ENCODE results near the gene CDK16. TPM values are rescaled to one million over a fixed set of nuclear protein-coding genes. Genes with fewer than 3 reads are reported as not detected.

The CDK16 gene
- total RNA-seq, 2 donors from 2014 or later, result 167 to 245 TPM

DNA sequence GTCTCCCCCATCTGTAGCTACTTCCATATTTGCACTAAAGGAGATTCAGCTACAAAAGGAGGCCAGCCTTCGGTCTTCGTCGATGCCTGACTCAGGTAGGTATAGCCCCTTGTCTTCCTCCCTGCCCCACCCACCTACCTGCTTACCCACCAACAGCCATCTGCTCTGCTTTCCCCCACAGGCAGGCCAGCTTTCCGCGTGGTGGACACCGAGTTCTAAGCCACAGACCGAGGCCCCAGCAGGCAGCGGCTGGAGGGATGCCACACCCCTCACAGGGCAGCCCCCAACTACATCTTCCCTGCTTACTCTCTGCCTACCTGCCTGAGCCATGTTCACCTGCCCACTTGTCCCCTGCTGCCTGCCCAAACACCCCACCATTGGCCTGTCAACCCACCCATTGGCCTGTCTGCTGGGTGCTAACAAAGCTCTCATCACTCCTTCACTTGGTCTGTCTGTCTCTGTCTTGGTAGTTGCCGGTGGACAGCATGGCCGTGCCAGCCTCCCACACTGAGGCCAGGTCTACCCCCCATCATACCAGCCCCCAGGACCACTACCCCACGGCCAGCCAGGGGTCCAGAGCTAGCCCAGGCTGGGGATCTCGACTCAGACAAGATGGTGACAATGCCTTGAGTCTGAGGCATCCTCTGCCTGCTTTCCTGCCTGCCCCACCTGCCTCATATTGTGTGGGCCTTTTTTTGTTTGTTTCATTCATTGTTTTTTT, 10.2 kb downstream of the CDK16 start:
- no peaks in the 10 kb centered on the region for H3K9me3 Mint-ChIP-seq
- Histone ChIP-seq H3K9ac (ENCODE audit: extremely low read depth, low read length, poor library complexity, severe bottlenecking) (no peak overlapping the region), H3K27ac (ENCODE audit: low read depth, low read length) (no peak overlapping the region), H3K9me3 (ENCODE audit: control insufficient read depth, low read length) (no peaks in the 10 kb centered on the region), H3K27me3 (ENCODE audit: control insufficient read depth, insufficient read depth, low read length, poor library complexity, severe bottlenecking) (no peaks in the 10 kb centered on the region), H3K36me3 (ENCODE audit: control insufficient read depth, insufficient read depth, low read length) (peaks cover 39% of the 10 kb centered on the region), H3K4me3 (ENCODE audit: low read length) (no peak overlapping the region), H3K4me1 (ENCODE audit: control insufficient read depth, insufficient read depth, low read length) (no peaks in the 10 kb centered on the region)
- no peak overlapping the region for H3K4me3 Mint-ChIP-seq
- H3K27ac Mint-ChIP-seq, result no peak overlapping the region
- H3K4me1 Mint-ChIP-seq, result no peaks in the 10 kb centered on the region
- no peaks in the 10 kb centered on the region for H3K27me3 Mint-ChIP-seq (ENCODE audit: insufficient read depth)
- 99% methylated on average over 12 of the region's 12 CpGs; no CpG with 5 or more reads in 1 of the 2 experiments for WGBS, 2 experiments (ENCODE audit: insufficient coverage in 1 of 2, insufficient read length in 1 of 2)
- no peak for DNase-seq
- no peak for TF ChIP-seq CTCF (conservative IDR thresholded peaks at IDR 0.05)
- peaks cover 56% of the 10 kb centered on the region for H3K36me3 Mint-ChIP-seq (ENCODE audit: low read depth)

GRCh38 chrX:47229427-47229826, 10.9 kb downstream of the CDK16 start:
- H3K27me3 Mint-ChIP-seq (ENCODE audit: insufficient read depth), result no peaks in the 10 kb centered on the region
- no peak for DNase-seq
- Histone ChIP-seq H3K27me3 (ENCODE audit: control insufficient read depth, insufficient read depth, low read length, poor library complexity, severe bottlenecking) (no peaks in the 10 kb centered on the region), H3K9me3 (ENCODE audit: control insufficient read depth, low read length) (no peaks in the 10 kb centered on the region), H3K4me1 (ENCODE audit: control insufficient read depth, insufficient read depth, low read length) (no peaks in the 10 kb centered on the region), H3K4me3 (ENCODE audit: low read length) (no peak overlapping the region), H3K9ac (ENCODE audit: extremely low read depth, low read length, poor library complexity, severe bottlenecking) (no peak overlapping the region), H3K36me3 (ENCODE audit: control insufficient read depth, insufficient read depth, low read length) (peaks cover 38% of the 10 kb centered on the region), H3K27ac (ENCODE audit: low read depth, low read length) (no peak overlapping the region)
- TF ChIP-seq CTCF (conservative IDR thresholded peaks at IDR 0.05), result no peak
- WGBS, 2 experiments (ENCODE audit: insufficient coverage in 1 of 2, insufficient read length in 1 of 2), result 96% methylated on average over 5 of the region's 6 CpGs; no CpG with 5 or more reads in 1 of the 2 experiments
- H3K4me1 Mint-ChIP-seq, result no peaks in the 10 kb centered on the region
- H3K9me3 Mint-ChIP-seq, result no peaks in the 10 kb centered on the region
- H3K36me3 Mint-ChIP-seq (ENCODE audit: low read depth), result peaks cover 49% of the 10 kb centered on the region
- no peak overlapping the region for H3K4me3 Mint-ChIP-seq
- no peak overlapping the region for H3K27ac Mint-ChIP-seq

DNA sequence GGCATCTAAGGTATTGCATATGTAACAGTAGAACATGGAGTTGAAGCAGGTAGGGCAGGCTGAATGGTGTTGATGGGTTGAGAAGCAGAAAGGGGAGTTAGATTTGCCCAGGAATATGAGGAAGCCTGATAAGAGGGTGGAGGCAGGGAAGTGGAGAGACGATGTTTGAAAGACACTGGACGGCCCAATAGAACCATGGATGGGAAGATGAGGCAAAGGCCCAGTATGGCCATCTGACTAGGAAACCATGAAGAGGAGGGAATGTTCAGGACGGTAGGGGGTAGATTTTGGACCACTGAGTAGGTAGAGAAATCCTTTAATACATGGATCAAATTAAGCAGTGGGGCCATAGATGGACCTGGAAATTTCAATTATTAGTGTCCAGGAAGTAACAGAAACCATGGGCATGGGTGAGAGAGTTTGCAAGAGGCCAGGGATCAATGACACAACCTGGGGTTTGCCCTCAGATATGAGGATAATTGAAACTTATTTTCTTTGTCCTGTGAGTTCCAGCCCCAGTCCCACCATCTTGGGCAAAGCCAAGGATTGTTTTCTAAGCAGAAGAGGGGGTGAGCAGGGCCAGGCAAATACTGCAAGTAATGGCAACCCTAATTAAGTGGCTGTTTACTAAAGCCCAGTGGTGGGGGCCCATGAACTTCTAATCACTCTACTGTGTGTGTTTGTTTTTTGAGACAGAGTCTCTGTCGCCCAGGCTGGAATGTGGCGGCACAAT, 11.8 kb downstream of the CDK16 start:
- 93 to 100% methylated on average over 3 to 5 of the region's 5 CpGs for WGBS, 2 experiments (ENCODE audit: insufficient coverage in 1 of 2, insufficient read length in 1 of 2)
- Mint-ChIP-seq H3K27me3 (ENCODE audit: insufficient read depth) (no peaks in the 10 kb centered on the region), H3K4me3 (no peak overlapping the region), H3K9me3 (no peaks in the 10 kb centered on the region), H3K4me1 (peaks cover 4% of the 10 kb centered on the region), H3K36me3 (ENCODE audit: low read depth) (peaks cover 40% of the 10 kb centered on the region), H3K27ac (peak overlapping the region; percentile 7)
- no peak for TF ChIP-seq CTCF (conservative IDR thresholded peaks at IDR 0.05)
- H3K27me3 ChIP-seq (ENCODE audit: control insufficient read depth, insufficient read depth, low read length, poor library complexity, severe bottlenecking), result no peaks in the 10 kb centered on the region
- no peaks in the 10 kb centered on the region for H3K4me1 ChIP-seq (ENCODE audit: control insufficient read depth, insufficient read depth, low read length)
- no peaks in the 10 kb centered on the region for H3K9me3 ChIP-seq (ENCODE audit: control insufficient read depth, low read length)
- H3K36me3 ChIP-seq (ENCODE audit: control insufficient read depth, insufficient read depth, low read length), result peaks cover 29% of the 10 kb centered on the region
- no peak overlapping the region for H3K9ac ChIP-seq (ENCODE audit: extremely low read depth, low read length, poor library complexity, severe bottlenecking)
- H3K4me3 ChIP-seq (ENCODE audit: low read length), result no peak overlapping the region
- no peak for DNase-seq
- H3K27ac ChIP-seq (ENCODE audit: low read depth, low read length), result no peak overlapping the region
